ENCODE results near the gene ASIC2.

Gene ASIC2

DNA sequence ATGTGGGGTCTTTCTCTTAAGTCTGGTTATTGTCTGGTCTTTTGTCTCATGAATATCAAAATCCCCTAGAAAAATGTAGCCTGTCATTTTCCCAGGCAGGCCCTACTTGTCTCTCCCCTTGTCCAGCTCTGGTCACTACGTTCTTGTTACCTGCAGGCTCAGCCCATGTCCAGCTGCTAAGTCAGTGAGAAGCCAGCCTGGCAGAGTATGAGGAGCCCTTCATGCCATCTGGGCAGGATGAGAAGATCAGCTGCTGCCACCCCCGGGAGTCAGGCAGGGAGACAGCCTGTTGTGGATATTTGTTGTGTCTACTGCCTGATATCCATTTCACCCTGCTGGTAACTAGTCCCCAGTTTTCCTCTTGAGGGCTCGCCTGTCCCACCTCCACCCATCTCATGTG lies 88.9 kb downstream of the ASIC2 start:
- no peak for DNase-seq (ENCODE audit: low spot score)

DNA sequence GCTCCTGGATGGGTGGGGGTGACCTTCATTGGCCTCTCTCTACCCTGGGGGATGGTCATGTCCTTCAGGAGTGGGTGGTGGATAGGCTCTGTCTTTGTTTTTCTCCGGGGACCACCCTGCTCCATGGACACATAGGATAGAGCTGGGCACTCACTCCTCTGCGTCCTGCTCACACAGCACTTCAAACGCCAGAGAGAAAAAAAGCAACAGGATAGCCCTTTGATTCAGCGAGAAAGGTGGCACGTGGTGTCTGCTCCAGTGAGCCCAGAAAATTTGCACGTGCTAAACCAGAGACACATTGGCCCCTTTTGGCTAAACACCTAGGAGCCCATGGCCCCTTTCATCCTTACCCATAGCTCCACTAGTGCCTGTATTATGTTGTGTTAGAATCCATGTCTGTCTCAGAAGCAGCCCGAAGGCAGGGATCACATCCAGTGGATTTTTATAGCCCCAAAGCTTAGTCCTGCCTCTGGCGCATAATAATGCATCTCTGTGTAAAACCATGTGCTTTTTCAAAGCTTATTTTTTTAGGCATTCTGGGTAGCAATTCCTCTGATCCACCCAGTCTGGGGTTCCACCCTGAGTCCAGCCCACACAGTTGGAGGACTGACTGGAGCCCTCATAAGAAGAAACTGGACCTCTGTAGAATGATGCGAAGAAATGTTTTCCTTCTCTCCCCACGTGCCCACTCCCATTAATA lies 90.1 kb downstream of the ASIC2 start:
- DNase-seq (ENCODE audit: low spot score): no peak

DNA sequence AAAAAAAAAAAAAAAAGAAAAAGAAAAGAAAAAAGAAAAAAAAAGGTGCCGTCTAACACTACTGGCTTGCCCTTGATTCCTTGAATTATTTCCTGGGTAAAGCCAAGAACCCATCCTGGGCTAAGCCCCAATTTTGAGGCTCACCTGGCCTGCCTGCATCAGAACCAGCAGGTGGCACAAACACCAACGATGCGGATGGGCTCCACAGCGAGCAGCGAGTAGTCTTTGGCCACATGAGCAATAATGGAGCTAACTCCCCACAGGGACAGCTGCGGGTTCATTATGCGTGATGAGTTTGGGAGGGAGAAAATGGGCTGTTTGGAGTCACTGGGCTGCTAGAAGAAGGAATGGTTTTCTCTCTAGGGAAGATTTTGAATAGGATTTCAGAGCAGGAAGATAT lies 91.1 kb downstream of the ASIC2 start:
- no peak for DNase-seq (ENCODE audit: low spot score)

DNA sequence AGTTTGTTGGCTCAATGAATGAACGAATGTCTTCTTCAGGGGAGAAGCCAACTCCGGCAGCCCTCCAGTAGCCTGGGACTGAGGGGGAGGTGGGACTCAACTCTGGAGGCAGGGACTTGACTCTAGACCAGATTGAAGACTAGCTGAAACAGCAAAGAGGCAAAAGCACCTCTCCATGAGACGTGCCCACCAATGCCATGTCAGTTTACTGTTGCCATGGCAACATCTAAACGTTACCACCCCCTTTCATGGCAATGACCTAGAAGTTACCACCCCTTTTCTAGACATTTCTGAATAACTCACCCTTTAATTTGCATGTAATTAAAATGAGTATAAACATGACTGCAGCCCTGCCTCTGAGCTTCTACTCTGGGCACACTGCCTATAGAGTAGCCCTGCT lies 91.8 kb downstream of the ASIC2 start:
- no peak for DNase-seq (ENCODE audit: low spot score)

DNA sequence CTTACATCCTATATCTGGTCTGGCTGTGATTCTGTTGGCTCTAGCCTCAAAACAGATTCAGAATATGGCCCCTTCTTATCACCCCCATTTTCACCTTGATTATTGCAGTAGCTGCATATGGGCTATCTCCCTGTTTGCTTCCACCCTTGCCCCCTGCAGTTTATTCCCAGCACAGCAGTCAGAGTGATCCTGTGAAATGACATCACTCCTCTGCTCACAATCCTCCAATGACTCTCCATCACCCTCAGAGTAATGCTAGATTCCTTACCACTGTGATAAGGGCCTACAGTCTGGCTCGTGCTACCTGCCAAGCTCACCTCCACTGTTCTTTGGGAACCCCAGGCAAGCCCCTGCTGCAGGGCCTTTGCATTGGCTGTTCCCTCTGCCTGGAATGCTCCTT lies 92.5 kb downstream of the ASIC2 start:
- no peak for DNase-seq (ENCODE audit: low spot score)

DNA sequence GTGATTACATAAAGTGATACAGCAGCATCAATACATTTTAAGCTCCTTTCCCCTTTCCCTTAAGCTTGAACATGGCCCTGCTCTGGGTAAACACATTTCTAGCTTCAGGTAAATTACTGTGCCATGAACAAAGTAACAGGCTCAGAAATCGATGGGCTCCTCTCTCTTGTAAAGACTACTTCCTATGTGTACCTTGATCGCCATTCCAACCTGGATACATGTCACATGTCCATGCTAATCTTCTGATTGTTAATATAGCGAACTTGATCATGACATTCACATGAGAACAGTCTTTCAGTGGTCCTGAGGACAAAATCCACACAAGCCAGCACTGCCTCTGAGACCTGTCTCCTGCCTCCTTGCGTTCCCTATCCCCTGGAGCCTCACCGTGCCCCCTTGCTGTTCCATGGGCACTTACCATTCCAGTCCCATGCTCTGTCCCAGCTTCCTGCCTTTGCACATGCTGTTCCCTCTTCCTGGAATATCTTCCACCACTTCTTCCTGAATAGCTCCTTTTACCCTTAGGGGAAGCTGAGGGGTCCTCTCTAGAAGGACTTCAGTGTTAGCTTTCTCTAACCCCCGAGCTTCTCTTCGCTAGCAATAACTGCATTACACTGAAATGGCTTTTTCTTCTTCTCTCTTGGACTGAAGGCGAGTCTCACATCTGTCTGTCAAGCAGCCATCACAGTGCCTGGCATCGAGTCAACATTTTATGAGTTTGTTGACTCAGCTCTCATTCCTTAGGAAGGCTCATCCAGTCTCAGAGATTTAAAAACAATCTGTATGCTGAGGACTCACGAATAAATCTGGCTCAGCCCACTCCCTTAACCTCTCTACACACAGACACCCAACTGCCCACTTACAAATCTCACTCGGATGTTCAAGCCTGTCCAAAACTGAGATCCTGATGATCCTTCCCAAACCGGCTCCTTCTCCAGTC lies 93.3 kb downstream of the ASIC2 start:
- DNase-seq (ENCODE audit: low spot score): no peak

DNA sequence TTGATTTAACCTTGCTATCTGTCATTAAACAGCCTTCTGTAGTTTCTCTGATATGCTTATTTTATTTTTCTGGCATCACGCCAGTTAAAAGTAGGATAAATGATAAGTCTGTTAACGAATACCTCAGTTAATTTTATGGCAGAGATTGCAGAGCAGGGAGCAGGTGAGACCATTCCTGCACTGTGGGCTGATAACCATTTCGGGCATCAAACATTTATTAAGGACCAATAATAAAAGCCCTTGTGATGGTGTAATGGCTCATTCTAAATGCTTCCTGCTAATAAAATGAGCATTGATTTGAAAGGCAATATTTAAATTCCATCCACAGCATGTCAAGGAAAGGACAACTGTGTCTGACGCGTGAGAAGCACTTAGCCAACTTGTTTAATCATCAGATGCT lies 94.1 kb downstream of the ASIC2 start:
- DNase-seq (ENCODE audit: low spot score): no peak

DNA sequence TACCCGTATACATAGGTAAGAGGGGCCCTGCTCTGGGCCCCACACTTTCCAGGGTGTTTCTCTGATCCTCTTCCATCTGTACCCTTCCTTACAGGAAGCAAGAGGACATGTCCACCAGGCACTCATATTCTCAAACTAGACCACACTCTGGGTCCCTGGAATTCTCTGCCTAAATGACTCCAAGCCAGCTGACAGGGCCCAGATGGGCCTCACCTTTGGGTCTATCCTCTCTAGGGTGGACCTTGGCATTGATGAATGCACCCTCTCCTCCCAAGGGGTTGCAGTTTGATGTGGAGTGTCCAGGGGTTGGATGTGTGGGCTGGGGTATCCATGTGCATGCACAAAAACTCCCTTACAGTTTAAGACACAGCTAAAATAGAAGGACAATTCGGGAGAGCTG lies 95.8 kb downstream of the ASIC2 start:
- no peak for DNase-seq (ENCODE audit: low spot score)

DNA sequence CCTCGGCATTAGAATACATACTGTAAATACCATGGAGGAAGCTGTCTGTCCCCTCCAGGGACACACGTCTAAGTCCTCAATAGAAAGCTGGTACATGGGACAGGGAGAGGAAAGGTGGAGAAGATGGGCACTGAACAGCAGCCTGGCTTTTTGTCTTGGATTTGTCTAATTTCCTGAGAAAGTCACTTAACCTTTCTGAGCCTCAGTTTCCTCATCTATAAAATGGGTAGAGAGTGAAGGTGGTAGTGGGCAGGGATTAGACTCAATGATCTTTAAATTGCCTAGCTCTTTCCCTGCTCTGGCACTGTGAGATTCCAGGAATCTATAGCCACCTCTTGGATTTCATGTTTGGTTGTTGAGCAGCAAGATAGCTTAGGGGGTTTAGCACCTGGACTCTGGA lies 96.2 kb downstream of the ASIC2 start:
- DNase-seq (ENCODE audit: low spot score): no peak

DNA sequence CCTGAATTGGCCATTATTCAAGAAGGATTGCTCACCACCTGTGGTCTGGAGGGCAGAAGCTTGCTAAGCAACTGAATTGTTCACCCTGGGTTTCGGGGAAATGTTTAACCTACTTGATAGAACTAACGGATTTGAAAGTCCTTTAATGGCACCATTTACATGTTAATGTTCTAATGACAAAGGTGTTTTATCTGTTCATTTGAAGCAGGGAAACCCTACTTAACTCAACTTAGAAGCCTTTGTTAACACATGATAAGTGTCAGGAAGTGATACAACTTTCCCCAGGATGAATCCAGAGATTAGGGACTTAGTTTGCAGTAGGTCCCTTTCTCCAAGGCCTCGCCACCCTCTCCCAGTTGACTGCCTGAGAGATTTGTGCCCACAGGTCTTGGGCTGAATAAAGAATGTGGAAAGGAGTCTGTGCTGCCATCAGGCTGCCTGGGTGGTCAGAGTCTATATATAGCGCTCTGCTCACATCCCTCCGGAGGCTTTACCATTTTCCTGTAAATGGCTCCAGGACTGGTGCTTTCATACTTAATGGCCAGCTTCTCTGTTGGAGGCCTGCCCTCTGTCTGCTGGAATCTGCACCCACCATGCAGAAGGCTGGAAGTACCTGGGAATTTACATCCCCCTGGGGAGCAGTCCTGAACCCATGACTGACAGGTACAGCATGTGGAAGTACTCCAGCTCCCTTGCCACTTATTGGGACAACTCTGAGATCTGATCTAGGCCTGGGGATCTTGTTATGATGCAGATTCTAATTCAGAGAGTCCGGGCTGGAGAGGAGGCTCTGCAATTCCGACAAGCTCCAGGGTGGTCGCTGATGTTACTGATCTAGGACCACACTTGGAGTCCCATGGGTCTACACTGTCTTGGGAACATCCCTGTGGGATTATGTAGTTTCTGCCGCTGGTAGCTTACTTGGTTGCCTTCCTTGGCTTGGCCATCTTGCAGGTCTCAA lies 99.9 kb downstream of the ASIC2 start:
- DNase-seq (ENCODE audit: low spot score): no peak

DNA sequence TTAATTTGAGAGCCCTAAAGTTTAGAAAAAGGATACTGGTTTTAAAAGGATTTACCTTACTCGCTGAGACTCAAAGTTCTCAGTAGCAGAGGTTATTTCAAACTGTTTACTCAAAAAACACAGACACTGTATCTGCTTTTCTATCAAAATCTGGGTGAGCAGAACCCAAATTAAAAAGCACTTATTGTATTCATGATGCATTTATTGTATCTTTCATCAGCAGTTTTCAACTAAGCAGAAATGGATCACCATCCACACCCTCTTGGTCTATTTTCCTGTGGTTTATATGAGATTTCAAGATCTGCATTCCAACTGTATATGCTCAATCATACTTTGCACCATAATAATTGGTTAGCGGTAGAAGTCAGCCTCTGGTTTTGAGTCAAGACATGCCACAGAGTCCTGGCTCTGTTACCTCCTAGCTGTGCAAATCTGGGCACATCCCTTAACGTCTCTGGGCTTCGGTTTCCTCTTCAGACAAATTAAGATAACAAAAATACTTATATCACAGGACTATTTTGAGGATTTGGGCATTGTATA lies 109.5 kb downstream of the ASIC2 start:
- DNase-seq (ENCODE audit: low spot score): no peak

DNA sequence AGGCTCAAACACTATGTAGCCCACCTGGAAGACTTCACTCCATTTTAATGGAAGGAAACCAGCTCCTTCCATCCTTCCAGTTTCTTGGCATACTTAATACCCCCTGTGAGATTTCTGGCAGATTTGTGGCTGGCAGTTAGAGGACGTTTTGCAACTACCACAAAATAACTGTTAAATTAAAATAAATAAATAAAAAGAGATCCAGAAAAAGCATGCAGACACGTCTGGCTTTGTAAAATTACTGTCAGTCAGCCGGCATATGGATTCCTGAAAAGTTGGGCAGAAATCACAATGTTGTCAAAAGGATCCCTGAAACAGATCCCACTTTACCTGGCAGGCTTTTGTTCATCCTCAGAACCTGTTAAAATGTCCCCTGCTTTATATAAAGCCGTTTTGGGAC lies 113.9 kb downstream of the ASIC2 start:
- no peak for DNase-seq (ENCODE audit: low spot score)

DNA sequence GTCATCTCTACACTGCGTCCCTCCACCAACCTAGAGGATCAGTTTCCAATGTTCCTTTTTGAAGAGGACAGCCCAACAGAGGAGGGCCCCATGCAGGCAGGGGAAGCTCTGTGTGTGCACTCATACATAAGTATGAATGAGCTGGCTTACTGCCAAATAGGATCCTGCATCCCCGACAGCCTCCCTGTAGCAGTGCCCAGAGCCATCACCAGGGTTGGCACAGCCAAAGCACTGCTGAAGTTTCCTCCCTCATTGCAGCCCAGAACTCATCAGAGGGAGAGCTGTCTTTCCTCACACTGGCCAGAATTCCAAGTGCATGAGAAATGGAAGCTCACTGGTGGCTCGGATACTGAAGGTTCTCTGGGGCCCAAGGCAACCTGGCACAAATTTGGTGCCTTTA lies 114.4 kb downstream of the ASIC2 start:
- no peak for DNase-seq (ENCODE audit: low spot score)

DNA sequence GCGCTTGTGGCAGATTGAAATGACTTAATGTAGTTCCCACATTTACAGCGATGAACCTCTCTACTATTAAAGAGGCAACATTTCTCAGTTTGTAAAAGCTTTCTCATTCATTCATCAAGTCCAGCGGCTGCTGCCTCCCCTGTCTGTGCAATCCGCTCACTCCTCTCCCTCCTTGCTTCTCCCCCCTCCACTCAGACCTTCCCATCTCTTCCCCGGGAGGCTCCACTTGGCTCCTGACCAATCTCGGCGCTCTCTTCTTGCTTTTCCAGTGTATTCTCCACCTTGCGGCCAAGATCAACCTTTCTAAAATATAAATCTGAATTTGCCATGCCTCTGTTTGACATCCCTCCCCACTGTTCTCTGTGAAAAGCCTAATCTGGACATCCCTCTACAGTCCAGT lies 117.5 kb downstream of the ASIC2 start:
- DNase-seq (ENCODE audit: low spot score): no peak

DNA sequence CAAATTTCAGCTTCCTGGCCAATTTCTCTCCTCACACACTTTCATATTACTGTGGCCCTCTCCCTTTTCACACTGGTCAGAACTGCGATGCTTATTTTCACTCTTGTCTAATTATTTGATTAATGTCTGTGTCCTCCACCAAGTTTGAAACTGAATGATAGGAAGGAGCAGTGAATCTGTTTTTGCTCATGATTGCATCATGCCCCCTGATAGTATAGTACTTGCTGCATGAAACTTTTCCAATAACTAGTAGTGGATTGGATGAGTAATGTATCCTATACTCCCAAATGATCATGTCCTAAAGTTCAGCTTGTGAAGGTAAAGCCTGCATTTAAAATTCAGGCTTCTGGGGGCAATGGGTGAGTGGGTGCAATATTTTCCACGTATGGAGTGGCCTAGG lies 121.2 kb downstream of the ASIC2 start:
- DNase-seq (ENCODE audit: low spot score): no peak

DNA sequence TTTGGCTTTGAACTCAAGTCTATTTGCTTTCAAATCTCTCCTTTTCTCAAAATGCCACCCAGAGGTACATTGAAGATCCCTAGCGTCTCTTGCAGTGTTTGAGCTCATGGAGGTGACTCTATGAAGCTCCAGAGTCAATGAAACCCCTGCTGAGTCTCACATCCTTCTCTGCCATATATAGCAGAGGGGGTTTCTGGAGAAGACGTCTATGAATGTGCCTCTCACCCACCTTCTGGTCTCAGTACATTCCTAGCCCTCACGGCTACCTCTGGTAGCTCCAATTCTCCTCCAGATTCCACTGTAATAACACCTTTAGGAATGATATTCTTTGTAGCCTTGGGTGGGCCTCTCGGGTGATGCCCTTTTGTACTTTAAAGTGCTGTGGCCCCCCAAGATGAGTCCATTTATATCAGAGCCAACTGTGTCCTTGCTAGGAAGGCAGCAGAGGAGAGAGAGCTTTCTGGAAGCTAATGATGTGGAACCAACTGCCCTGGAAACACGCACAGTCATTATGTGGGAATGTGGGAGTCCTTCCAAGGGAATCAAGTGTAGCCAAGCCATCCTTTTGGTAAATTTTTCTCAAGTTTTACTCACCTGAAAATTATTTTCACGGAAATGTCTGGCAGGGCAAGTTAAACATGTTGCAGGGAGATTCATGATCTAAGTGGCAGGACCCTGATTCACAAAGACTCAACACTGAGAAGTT lies 123.4 kb downstream of the ASIC2 start:
- DNase-seq (ENCODE audit: low spot score): no peak

DNA sequence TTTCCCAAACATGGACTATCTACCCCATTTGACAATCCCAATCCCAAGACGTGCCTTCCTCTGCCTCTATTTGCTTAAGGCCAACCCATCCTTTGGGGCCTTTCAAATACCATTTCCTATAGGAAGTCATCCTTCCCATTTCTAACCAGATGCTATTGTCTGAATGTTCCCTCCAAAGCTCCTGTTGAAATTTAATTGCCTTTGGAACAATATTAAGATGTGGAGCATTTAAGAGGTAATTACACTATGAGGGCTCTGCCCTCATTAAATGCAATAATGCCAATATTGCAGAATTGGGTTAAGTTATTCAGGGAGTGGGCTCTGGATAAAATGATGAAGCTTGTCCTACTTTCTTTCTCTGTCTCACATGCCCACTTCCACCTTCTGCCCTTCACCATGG lies 125.4 kb downstream of the ASIC2 start:
- no peak for DNase-seq (ENCODE audit: low spot score)

DNA sequence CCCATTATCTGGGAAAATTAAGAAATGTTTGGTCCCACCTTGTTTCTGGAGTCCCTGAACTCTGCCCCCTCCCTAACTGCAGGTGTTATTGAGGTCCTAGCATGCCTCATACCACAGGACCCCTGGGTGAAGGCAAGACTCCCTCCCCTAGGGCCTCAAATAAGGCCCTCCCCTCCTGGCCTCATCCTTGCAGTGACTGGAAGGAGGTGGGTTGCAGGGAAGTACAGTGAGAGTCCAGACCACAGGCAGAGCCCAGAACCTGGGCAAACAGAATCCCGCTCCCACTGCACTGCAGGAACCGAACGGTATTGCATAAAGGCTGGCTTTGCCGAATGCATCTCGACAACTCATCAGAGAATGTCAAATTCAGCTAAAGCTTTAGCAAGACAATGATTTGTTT lies 126.6 kb downstream of the ASIC2 start:
- DNase-seq (ENCODE audit: low spot score): no peak

DNA sequence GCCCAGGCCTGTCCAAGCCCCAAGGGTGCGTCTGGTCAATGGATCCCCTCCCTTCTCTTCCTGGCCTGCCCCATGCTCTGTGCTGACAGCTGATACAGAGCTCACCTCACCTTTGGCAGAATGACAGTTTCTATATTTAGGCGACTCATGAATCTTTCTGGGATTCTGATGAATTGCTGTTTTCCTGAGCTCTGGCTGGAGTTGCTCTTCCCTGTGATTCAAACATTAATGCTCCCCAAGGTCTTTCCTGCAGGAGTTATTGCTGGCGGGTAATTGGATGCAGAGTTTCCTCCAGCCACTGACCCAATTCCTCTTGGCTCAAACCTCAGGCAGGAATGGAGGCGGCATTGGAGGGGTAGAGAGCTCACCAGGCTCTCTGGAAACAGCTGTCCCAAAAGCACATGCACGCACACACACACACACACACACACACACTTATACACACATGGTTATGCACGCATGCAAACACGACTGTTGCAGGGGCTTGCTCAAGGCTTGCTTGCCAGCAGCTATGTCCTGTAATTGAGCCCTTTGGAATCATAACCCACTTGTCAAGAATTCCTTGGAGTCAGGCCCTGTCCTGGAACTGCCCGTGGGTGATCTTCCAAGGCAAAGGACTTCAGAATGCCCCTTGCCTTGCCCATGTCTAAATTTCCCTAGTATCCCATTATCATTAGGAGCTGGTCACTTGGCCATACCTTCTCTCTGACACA lies 128.8 kb downstream of the ASIC2 start:
- no peak for DNase-seq (ENCODE audit: low spot score)

DNA sequence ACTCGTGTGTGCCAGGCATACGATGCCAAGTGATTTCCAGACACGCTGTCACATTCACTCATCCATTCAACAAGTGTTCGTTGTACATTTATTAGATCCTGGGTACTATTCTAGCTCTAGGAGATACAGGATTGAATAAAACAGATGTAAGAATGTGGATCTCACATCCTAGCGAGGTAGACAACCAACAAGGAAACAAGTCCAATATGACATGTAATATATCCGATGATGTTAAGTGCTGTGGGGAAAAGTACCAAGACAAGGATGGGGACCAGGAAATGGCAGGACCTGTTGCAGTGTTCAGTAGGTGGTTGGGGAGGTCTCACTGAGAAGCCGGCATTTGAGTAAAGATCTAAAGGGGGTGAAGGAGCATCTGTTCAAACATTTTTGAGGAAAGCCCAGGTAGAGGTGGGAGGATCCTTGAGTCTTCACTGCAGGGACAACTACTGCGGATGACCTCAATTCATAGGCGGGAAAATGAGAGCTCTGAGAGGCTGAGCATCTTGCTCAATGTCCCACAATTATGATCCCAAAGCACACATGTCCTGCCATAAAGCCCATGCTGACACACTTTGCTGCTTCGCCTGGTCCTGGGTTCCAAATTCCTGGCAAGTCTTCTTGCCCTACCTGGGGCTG lies 129.4 kb downstream of the ASIC2 start:
- no peak for DNase-seq (ENCODE audit: low spot score)

Data from hematopoietic multipotent progenitor cell treated with erythropoietin and hydrocortisone succinate and interleukin-3 and kit ligand, for 17 days (in vitro differentiated cells).